HG03135 (cell line): ENCODE results near the gene ATP2A1.
A peak's percentile ranks its signal among the peaks of the same experiment; 100 is the strongest.
"Not testable (repeated sequence)": the region's sequence is repeated elsewhere in the genome, so short reads cannot be mapped to it uniquely, and the experiment has no call there.

Experiments used
- ATAC-seq: cut with Tn5 transposase; IDR thresholded peaks from one replicate; pipeline ENCODE4 v1.9.1; 2021; ENCODE audit warnings: mild to moderate bottlenecking, moderate library complexity; ENCODE audit not compliant: unreplicated experiment

ATP2A1 gene

GRCh38 chr16:28858421-28858820, 19.9 kb upstream of the ATP2A1 start:
- ATAC-seq = no peak

- ATAC-seq = no peak
Measured at GRCh38 chr16:28859326-28859725, 19.0 kb upstream of the ATP2A1 start.

DNA sequence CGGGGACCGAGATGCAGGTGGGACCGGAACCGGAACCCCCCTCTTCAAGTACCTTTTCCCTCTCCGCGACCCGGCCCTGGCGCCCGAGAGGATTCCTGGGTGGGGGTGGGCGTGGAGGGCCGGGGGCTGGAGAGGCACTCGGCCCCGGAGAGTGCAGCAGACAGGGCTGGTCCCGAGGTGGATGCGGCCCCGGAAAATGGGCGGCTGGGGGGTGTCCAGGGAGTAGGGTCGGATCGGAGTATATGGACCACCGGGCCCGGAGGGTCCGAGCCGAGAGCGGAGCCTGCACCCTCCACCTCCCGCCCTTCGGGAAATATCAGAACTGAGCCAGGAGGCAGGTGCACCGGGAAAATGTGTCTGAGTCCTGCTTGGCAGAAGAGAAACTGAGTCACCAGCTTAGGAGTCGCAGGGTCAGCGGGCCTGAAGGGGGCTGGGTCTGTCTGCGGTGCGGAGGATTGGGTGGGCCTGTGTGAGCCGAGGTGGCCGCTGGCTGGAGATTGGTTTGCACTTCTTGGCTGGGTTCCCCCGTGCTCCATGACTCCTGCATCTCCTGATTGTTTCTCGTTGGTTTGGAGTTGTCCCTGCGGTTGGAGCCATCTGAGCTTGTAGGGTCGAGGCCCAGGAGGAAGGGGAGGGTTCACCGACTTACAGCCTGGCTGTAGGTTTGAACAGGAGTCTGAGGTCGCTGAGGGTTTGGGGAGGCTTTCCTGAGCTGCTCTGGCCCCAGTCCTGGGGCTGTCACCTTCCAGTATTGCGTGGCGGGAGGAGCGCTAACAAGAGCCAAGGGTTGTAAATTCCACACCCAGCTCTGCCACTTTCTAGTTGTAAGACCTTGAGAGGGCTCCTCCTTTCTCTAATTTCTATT, 14.1 kb upstream of the ATP2A1 start:
- ATAC-seq = peak; percentile 2

- no peak for ATAC-seq
Measured at GRCh38 chr16:28865001-28865688, 13.1 kb upstream of the ATP2A1 start.

DNA sequence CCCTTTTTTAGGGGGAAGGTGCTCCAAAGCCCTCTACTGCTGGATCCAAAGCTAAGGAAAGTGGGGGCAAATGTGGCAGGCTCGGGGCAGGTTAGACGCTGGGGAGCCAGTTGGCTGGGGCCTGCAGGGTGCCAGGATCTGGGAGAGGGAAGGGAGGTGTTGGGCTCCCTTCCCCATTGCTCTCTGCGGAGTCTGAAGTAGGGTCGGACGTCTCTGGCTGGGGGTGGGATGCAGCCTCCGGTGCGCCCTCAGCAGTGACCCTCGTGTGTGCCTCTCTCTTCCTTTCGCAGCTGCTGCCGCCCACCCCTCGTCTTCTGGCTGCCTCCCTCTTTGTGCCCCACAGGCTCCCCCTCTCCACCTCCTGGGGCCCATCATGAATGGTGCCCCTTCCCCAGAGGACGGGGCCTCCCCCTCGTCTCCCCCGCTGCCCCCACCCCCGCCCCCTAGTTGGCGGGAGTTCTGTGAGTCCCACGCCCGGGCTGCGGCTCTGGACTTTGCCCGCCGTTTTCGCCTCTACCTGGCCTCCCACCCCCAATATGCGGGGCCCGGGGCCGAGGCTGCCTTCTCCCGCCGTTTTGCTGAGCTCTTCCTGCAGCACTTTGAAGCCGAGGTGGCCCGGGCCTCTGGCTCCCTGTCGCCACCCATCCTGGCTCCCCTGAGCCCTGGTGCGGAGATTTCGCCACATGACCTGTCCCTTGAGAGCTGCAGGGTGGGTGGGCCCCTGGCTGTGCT, 12.4 kb upstream of the ATP2A1 start:
- ATAC-seq = no peak

DNA sequence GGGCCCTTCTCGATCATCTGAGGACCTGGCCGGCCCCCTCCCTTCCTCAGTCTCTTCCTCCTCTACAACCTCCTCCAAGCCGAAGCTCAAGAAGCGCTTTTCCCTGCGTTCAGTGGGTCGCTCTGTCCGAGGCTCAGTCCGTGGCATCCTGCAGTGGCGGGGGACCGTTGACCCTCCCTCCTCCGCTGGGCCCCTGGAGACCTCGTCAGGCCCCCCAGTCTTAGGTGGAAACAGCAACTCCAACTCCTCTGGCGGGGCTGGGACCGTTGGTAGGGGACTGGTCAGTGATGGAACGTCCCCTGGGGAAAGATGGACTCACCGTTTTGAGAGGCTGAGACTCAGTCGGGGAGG, 11.9 kb upstream of the ATP2A1 start:
- no peak for ATAC-seq

GRCh38 chr16:28867241-28867640, 11.0 kb upstream of the ATP2A1 start:
- no peak for ATAC-seq

- ATAC-seq = not testable (repeated sequence)
Measured at GRCh38 chr16:28867646-28868045, 10.6 kb upstream of the ATP2A1 start.

GRCh38 chr16:28869201-28869600, 9.1 kb upstream of the ATP2A1 start:
- no peak for ATAC-seq

DNA sequence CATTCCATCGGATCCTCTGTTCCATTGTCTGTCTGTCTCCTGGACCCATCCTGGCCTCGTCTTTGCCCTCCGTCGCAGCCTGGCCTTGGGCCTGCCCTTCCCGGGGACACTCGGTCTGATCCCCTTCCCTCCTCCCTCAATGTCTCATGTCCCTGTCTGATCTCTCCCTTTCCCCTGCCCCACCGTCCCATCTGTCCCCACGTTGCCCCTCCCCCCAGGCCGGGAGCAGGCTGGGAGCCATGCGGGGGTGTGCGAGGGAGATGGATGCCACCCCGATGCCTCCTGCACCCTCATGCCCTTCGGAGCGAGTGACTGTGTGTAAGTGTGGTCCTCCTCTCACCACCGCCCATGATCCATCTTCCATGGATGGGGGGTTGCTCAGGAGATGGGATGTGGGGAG, 5.3 kb upstream of the ATP2A1 start:
- ATAC-seq = no peak

DNA sequence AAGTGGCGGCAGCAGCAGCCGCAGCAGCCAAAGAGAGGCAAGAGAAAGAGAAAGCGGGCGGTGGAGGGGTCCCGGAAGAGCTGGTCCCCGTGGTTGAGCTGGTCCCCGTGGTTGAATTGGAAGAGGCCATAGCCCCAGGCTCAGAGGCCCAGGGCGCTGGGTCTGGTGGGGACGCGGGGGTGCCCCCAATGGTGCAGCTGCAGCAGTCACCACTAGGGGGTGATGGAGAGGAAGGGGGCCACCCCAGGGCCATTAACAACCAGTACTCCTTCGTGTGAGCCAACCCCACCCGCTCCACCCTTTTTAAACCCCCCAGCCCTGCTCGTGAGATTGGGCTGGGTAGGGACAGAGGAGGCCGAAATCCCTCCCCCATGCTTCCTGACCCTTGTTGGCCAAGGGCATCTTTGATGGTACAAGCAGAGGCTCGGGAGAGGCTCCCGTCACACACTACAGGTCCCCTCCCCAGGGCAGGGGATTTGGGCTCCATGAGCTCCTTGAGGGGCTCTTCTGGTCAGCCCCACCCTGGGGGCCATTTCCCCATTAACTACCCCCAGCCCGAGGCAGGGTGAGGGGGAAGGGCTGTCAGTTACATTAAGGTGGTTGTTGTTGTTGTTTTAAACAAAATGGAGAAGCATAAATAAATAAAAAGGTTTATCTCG, 4.6 kb upstream of the ATP2A1 start:
- no peak for ATAC-seq

- no peak for ATAC-seq
Measured at GRCh38 chr16:28874406-28874805, 3.9 kb upstream of the ATP2A1 start.

GRCh38 chr16:28875134-28876018, 2.9 kb upstream of the ATP2A1 start:
- ATAC-seq = no peak

- ATAC-seq = no peak
Measured at GRCh38 chr16:28876019-28876659, 2.1 kb upstream of the ATP2A1 start.

DNA sequence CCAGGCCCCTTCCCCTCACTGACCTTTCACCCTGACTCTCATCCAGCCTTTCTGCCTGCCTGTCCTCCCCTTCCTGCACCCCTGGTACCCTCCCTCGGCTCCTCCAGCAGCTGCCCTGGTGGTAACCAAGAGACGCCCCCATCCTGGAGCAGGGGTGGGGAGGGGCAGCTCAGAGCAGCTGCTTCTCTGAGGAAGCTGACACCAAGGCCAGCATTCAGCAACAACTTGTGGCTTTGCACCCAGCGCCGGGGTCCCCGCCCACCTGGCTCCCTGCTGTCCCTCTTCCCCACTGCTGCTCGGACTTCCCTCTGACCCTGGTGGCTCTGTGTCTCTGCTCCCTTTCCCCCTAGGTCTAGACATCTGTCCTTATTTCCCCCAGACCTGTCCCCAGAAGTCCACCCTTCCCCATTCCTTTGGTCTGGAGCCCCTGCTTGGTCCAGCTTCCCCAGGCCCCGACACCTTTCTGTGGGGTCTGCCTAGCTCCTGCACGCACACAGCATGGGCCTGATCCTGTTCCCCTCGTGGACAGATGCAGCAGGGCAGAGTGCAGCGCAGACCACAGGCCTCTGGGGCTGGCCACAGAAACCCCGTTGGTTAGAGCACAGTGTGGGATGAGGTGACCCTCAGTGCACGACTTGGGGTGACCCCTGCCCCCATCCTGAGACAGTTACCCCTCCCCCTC, 1.2 kb upstream of the ATP2A1 start:
- ATAC-seq = no peak

GRCh38 chr16:28877655-28878000, 660 bp upstream of the ATP2A1 start:
- no peak for ATAC-seq

- ATAC-seq = peak; percentile 30
Measured at GRCh38 chr16:28879261-28879840, 1.1 kb downstream of the ATP2A1 start.

DNA sequence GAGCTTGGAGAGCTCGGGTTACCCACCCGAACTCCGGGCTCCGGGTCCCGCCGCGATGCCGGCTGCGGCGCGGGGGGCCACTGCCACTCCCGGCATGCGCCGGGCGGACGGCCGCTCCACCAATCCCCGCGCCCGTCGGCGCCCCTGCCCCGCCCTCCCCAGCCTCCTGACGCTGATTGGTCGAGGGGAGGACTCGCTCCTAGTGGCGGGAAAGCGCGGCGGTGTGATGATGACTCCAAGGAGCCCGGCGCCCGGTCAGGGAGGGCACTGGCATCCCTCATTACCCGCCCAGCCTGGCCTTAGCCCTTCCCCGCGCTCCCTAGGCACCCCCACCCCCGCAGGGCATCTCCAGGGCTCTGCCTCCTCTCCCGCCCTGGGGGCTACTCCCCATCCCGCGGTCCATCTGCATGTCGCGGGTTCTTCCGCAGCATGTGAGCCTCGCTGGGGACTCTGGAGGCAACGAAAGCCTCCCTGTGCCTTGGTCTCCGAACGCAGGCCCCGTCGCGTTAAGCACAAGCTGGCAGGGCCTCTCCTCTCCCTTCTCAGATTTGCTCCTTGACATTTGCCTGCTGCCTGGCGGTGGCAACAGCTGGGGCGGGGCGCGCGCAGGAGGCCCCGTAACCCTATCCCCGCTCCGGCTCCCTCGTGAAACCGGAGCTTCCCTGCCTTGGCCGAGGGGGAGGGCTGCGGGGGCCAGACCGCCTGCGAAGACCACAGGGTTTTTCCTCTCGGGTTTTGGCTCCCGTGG, 1.7 kb downstream of the ATP2A1 start:
- peak; percentile 72 for ATAC-seq
